ENCODE measurements around the gene APOLD1. TPM values are rescaled to one million over a fixed set of nuclear protein-coding genes. Genes with fewer than 3 reads are reported as not detected.
"Not testable (repeated sequence)": the region's sequence is repeated elsewhere in the genome, so short reads cannot be mapped to it uniquely, and the experiment has no call there.

Gene APOLD1, protein sequence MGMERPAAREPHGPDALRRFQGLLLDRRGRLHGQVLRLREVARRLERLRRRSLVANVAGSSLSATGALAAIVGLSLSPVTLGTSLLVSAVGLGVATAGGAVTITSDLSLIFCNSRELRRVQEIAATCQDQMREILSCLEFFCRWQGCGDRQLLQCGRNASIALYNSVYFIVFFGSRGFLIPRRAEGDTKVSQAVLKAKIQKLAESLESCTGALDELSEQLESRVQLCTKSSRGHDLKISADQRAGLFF
- 7.3 TPM for polyA plus RNA-seq (ENCODE audit: insufficient read length)

DNA sequence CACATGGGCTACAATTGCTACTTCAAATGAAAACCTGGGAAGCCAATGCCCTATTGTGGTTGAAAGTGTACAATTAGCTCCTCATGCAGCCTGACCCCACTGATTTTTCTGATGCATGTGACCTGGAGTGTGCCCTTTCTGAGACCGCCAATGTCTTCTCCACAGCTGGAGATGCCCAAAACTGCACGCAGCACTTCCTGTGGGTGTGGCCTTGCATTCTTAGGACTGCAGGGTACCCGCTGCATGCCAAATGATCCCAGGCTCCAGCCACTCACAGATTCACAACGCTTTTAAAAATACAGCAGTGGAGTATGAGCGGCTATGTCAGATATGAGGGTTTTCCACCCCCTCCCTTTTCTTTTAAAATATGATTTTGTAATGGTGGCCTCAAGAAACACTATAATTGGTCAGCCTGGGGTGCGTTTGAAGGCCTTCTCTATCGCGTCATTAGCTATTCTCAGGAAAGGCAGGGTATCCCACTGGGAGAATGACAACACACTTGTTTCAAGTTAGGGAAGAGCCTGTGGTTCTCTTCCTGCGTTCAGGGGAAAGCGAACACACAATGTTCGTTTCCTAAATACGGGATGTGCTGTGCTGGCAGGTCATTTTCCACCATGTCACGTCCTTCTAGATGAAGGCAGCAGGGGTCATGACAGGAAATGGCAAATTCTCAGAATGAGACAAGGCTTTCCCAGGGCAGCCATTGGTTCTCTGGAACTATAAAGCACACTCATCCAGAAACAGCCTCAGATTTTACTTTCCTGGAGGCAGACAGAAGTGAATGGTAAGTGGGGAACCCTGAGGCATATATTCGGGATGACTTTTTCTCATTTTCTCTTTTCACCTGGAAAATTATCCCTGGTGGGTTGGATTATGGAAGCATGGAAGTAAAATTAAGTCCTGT lies at the start of gene APOLD1:
Gene APOLD1 (plus strand): TSS at position 749 of the 904 bp plus-strand sequence. CDS start 33 bp downstream, at position 782.
- DNase-seq (ENCODE audit: low read depth): no peak

DNA sequence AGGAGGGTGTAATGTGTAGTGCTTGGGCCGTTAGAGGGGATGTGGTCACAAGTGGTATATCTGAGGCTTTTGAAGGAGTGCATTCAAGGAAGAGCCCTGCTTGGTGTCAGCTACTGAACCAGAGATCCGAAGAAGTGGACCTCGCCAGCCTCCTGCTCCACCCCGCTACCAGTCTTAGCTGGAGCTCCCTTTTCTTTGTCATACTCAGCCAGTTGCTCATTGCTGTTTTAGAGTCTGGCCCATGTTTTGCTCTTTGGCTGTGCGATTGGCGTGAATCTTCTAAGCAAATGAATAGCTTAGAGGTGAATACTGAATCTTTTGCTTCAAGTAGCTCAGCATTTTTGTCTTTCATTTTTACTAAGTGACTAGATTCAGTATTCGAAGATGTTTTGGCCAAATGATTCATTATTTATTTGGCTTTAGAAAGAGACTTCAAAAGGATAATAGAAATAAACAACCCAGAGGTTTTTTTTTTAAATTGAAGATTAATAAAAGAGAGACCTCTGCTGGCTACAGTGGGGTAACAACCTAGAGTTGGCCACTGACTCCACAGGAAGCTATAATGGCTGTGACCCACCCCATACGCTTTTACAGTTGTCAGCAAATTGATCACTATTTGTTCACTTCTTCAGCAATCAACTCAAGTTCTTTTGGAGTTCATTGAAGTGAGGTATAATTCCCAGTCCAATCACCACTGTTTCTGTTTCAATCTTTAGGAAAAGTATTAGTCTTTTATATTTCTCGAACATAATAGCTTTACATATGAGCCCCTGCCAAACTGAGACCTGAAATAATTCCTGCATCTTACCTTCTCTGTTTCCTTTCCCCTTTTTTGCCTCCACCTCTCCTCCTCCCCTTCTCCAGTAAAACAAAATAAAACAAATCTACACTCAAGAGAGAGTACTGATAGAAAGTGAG lies 48.4 kb upstream of the APOLD1 start:
- no peak for DNase-seq (ENCODE audit: low read depth)

DNA sequence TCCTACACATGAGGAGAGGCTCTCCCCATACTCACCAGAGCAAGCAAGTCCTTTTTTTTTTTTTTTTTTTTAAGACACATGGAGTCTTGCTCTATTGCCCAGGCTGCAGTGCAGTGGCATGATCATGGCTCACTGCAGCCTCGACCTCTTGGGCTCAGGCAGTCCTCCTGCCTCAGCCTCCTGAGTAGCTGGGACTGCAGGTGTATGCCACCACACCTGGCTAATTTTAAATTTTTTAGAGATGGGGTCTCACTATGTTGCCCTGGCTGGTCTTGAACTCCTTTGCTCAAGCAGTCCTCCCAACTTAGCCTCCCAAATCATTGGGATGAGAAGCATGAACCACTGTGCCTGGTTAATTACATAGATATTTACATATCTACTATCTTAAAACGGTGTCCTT lies 47.3 kb upstream of the APOLD1 start:
- DNase-seq (ENCODE audit: low read depth): not testable (repeated sequence)

DNA sequence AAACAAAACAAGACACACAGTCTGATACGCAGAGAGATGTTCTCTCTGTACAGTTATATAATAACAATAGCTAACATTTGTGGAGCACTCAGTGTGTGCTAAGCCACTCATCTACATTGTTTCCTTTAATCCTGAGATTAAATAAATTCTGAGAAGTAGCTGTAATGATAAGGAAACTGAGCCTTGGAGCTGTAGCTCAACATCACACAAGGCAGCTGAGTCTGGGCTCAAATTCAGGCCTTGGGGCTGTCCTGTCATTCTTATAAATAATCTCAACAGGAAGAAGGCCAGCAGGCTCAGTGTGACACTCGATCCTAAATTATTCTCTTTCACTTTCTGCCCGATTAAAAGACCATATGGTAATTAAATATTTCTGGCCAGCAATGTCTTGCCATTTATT lies 43.8 kb upstream of the APOLD1 start:
- no peak for DNase-seq (ENCODE audit: low read depth)

DNA sequence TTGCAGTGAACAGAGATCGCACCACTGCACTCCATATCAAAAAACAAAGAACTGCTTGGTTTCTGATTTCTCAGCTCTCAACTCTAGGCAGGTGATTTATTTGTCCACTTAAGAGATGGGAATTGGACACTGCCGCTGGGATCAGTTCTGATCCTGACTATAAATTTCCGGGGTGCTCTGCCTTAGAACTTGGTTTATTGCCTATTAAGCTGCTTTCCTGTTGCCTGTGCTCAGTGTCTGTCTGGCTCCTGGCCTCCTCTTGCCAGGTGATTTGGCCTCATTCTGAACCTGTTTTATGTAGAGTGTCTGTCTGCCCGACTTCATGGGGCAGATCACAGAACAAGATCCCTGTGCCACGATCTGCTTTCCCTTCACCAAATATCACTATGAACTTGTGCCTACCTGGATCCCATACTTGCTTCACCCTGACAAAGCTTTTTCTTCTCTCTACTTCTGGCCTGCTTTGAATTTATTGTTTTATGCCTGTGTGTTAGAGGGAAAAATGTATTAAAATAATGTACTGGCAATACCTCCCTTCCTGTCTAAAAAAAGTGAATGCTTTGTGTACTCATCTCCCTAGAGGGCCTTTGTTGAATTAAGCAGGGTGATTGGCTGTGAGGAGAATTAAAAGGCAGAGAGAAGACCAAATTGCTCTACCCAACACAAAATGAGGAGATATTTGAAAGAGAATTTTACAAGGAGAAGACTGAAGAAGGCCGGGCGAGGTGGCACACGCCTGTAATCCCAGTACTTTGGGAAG lies 40.7 kb upstream of the APOLD1 start:
- no peak for DNase-seq (ENCODE audit: low read depth)

DNA sequence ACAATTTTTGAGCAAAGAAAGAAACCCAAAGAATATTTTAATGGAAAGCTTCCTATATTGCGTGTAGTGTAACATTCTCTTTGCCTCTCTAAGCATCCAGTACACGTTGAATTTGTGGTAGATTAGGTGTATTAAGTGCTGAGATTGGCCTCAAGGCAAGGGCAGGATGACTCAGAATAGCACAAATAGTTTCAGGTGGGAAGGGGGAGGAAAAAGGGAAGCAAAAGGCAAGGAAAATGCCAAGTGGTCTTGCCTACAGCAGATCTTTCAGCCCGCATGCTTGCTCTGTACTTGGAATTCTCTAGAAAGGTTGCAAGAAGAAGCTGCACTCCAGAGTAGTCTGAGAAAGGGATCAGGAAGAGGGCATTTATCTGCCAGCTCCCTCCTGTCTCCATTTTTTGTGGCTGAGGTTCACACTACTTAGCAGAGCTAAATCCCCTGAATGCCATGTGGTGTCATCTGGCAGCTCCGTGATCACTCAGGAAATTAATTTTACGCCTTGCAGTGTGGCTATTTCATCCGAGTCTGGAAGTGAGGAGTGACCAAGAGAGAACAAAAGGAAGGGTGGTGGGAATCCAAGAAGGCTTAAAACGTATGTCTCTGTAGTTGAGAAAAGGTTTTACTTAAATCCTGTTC lies 39.8 kb upstream of the APOLD1 start:
- no peak for DNase-seq (ENCODE audit: low read depth)

DNA sequence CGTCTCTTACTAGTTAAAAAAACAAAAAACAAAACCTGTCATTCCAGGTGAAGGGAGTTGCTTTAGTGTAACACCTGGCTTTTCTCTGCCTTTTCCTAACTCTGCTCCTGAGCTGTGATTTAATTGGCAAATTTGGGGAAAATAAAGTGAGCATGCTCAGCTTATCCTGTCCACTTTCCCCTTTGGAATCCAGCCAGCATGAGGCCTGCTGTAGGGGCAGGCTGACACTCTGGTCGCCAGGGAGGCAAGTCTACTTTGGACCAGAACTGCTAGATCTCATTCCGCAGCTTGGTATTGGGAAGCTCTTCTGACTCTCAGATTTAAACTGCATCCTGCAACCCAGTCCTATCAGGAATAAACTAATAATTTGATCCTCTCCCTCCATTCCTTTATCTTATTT lies 38.2 kb upstream of the APOLD1 start:
- no peak for DNase-seq (ENCODE audit: low read depth)

DNA sequence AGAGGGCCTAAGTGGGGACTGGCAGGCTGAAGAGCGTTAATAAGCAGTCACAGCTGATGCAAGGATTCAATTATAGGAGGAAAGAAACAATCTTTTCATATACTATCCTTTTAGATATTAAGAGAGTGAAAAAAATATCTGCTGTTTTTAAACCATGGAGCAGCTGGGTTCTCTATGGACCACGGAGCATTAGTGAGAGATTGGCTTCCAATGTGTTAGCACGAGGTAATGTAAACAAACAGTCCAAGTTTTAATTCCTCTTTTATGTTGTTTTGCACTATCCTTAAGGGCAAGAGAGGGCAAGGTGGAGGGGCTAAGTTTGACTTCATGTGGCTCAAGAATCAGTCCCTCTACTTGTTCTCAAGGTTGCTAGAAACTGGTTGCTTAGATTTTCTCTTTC lies 37.4 kb upstream of the APOLD1 start:
- DNase-seq (ENCODE audit: low read depth): no peak

DNA sequence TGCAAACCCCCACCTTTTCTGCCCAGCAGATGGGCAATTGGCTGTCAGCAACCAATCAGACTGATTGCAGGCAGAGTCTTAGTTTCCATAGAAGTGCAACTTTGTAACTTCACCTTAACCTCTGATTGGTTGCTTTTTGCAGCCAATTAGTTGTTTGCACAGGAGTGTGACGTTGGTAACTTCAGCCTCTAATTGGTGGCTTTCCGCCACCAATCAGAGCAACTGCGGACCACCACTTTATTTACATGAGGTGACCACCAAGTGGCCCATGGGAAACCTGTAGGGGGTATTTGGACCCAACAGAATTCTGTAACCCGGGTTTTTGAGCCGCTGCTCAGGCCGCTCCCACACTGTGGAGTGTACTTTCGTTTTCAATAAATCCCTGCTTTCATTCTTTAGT lies 36.0 kb upstream of the APOLD1 start:
- no peak for DNase-seq (ENCODE audit: low read depth)

DNA sequence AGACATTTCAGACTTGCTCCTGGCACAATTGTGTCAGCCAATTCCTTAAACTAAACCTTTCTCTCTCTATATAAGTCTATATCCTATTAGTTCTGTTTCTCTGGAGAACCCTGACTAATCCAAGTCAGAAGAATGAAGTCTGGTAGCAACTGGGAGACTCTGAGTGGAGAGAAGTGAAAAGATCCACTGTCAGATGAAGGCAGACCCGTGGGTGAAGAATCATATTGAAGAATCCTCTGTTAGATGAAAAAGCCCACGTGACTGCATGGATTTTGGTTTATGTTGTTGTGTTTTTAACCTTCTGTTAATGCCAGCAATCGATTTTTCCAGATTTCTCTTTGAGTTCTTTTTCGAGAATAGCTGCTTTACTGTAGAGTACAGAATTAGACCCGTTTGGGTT lies 29.5 kb upstream of the APOLD1 start:
- DNase-seq (ENCODE audit: low read depth): no peak

DNA sequence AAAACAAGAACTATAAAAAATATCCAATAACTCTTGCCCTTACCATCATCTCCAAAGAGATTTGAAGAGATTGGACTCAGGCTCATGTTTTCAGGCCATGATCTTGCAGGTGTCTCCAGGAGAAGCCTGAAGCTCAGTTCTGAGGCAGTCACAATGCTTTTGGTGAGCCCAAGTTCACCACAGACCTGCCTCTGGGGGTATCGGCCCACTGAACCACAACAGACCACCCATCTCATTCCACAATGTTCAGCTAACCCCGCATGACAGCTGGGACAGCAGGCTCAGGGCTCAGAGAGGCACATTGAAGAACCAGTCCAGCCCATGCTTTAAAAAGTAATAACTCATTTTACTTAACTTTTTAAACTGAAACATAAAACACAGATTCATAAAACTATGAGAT lies 28.3 kb upstream of the APOLD1 start:
- DNase-seq (ENCODE audit: low read depth): no peak

DNA sequence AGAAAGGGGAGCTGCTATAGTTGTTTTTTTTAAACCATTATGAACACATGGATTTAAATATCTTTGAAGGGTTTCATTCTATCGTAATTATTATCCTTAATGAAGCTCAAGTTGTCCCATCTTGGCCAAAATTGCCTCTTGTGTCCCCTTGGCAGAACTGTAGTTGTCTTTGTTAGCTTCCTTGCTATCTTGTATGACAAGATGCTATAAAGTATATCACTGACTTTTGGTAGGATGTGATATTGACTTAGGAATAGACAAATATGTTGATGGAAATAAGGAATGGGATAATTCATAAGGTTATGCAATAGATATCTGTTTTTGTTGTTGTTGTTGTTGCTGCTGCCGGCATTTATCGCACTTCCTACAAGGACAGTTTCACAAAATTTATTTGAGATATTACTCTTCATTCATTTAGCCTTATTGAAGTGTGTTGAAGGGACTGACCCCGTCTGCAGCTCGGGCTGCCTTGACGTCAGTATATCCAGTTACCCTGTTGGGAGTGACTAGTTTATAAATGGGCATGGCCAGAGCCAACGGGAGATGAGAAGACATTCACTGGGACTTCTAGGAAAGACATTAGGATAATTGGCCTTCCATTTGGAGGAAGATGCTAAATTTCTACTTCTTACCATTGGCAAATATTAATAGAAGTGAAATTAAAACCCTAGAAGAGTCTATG lies 26.1 kb upstream of the APOLD1 start:
- no peak for DNase-seq (ENCODE audit: low read depth)

DNA sequence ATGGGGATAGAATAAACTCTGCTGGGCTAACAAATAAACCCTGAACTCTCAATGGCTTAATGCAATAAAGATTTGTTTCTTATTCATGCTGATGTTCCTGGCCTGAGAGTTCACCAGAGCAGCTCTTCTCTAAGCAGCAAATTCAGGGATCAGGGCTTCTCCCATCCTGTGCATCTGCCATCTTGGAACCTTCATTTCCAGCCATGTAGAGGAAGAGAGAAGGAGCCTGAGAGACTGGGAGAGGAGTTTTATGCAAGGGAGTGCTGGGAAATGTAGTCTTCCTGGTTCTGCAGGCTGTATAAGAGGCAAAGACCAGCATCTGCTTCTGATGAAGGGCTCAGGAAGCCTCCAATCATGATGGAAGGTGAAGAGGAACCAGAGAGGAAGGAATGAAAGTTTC lies 20.6 kb upstream of the APOLD1 start:
- DNase-seq (ENCODE audit: low read depth): no peak

DNA sequence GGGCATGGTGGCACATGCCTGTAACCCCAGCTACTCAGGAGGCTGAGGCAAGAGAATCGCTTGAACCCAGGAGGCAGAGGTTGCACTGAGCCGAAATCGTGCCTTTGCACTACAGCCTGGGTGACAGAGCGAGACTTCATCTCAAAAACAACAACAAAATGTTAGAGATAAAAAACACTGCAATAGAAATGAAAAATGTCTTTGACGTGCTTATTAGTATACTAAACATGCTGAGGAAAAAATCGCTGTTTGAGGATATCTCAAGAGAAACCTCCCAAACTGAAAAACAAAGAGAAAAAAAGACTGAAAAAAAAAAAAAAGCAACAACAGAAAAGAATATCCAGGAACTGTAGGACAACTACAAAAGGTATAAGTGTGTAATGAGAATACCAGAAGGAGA lies 15.2 kb upstream of the APOLD1 start:
- no peak for DNase-seq (ENCODE audit: low read depth)

DNA sequence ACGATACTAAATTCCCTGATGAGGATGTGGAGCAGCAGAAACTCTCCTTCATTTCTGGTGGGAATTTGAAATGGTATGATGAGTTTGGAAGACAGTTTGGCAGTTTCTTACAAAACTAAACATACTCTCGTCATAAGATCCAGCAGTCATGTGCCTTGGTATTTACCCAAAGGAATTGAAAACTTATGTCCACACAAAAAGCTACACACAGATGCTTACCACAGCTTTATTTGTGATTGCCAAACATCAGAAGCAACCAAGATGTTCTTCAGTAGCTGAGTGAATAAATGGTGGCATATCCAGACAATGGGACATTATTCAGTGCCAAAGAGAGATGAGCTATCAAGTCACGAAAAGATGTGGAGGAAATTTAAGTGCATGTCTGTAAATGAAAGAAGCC lies 10.7 kb upstream of the APOLD1 start:
- DNase-seq (ENCODE audit: low read depth): no peak

DNA sequence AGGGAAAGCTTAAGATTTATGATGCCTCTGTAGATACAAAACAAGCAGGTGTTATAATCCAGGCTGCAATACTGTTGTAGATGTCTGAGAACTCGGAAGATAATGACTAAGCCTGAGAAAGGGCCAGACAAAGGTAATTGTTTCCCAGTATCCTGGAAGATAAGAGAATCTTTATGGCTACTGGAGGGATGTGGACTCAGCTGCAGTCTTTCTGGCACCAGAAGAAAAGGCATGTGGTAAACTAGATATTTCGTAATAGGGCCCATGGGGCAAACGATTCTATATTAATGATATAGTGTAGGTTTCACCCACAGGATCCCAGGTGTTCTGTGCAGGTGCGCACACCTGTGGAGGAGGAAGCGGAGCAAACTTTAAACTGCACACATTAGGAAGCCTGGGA lies 9.2 kb upstream of the APOLD1 start:
- DNase-seq (ENCODE audit: low read depth): no peak

DNA sequence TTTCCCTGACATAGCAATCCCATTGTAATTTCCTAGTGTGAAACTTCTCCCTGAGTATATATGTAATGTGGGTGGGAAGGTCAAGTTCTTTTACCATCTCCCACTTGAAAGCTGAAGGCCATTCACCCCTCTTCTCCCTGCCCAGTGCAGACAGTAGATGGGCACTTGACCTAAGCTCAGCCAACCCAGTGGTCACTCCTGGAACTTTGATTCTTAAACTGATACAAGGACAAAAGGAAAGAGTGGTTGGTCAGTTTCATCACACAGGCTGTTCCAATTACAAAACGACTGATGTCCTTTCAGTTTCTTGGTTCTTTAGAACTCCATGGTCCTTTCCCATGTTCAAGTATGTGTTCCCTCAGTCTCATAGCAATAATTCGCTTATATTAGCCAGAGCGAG lies 8.4 kb upstream of the APOLD1 start:
- DNase-seq (ENCODE audit: low read depth): no peak

DNA sequence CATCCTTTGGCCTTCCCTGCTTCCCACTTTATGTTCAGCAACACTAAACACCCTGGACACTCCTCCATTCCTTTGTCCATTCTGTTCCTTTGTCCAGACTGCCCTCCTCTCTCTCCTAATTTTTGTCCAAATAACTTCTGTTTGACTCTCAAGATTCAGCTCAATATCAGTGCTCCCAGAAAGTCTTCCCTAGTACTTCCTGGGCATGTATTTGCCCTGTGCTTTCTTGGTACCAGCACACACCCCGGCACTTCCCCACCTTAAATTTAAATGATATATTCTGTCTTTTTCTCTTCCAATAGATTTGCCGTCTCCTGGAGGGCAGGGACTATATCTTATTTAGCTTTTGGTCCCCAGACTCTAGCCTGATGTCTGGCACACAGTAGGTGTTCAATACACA lies 6.5 kb upstream of the APOLD1 start:
- DNase-seq (ENCODE audit: low read depth): no peak

DNA sequence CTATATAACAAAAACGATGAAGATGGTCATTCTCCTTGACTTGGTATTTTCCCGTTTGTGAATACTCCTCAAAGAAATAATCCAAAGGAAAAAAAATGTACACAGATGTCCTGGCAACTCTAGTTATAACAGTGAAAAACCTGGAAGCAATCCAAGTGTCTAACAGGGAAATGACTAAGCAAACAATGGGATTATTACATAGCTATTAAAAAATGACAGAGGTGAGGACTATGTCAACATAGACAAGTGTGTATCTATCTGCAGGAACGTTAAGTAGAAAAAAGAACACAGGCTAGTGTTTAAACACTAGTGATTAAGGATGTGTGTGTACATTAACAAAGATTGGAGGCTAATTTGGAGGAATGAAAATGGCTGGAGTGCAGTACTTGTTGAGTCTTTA lies 5.9 kb upstream of the APOLD1 start:
- no peak for DNase-seq (ENCODE audit: low read depth)

DNA sequence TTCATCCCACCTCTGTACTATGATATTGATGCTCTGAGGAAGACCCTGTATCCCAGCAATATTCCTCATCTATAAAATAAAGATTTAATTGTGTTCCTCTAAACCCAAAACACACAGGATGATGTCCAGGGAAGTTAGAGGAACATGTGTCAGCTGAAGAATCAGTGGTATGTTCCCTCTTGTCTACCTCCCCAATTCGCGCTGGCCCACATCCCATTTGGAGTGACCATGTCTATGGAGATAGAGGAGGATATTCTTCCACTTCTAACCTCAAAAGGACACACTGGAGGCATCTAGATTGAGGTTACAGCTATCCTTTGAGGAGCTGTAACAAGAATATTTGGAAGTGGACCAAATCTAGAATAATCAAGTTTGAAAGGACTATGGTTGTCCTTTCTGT lies 1.3 kb upstream of the APOLD1 start:
- DNase-seq (ENCODE audit: low read depth): no peak

Data from forelimb muscle (tissue), 1 donor.